ENCODE measurements around the gene GLOD4.

GRCh38 chr17:746783-747629 is 35.1 kb downstream of the GLOD4 start:
- TF ChIP-seq POLR2A (IDR thresholded peaks at IDR 0.05) = no peak
- TF ChIP-seq CTCF (IDR thresholded peaks at IDR 0.05) = no peak
- no peak for TF ChIP-seq POLR2AphosphoS5 (IDR thresholded peaks at IDR 0.05)
